GM12864 (cell line): ENCODE results near the gene SMIM1.
A peak's percentile ranks its signal among the peaks of the same experiment; 100 is the strongest.

Experiments
- DNase-seq: peaks from one replicate; pipeline ENCODE4 v3.0.0-alpha.2; 2011; ENCODE audit warnings: low read depth
- H3K4me3 ChIP-seq: 2 replicates; pipeline ENCODE4 v1.5.1; 2011; ENCODE audit warnings: mild to moderate bottlenecking, low read depth, low read length, control low read depth
- TF ChIP-seq, protein P1 (sequence below): IDR thresholded peaks from 2 replicates; pipeline ENCODE4 v1.5.1; 2011; ENCODE audit warnings: low read depth, mild to moderate bottlenecking, moderate library complexity, low read length, control low read depth, inconsistent platforms; ENCODE audit errors: missing control alignments

Gene SMIM1

GRCh38 chr1:3763351-3764125 is 9.0 kb upstream of the SMIM1 start:
- TF ChIP-seq, protein P1, sequence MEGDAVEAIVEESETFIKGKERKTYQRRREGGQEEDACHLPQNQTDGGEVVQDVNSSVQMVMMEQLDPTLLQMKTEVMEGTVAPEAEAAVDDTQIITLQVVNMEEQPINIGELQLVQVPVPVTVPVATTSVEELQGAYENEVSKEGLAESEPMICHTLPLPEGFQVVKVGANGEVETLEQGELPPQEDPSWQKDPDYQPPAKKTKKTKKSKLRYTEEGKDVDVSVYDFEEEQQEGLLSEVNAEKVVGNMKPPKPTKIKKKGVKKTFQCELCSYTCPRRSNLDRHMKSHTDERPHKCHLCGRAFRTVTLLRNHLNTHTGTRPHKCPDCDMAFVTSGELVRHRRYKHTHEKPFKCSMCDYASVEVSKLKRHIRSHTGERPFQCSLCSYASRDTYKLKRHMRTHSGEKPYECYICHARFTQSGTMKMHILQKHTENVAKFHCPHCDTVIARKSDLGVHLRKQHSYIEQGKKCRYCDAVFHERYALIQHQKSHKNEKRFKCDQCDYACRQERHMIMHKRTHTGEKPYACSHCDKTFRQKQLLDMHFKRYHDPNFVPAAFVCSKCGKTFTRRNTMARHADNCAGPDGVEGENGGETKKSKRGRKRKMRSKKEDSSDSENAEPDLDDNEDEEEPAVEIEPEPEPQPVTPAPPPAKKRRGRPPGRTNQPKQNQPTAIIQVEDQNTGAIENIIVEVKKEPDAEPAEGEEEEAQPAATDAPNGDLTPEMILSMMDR: no peak
- no peak for DNase-seq
- H3K4me3 ChIP-seq: no peak overlapping the region

DNA sequence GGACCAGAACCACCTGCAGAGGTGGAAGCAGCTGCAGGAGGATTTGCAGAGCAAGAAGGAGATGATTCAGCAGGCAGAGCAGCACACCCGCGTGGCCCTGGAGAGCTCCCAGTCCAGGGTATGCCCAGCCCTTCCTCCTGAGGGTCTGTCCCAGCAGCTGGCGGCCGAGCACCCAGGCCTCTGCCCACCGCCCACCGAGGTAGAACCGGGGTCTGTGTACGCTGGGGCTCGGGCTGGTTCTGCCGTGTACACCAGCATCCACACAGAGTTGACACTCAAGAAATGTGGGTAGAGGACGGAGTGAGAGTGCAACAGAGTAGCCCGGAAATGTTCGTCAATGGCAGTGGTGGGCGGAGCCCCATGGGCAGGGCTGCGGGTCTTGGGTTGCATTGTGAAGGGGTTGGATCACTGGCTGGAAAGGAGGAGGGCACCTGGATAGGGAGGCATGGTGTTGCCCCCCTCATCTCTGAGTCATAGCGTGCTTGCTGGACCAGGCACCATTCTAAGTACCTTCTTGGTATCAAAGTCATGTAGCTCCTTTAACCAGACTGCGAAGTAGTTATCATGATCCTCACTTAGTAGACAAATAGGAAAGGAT is 5.1 kb upstream of the SMIM1 start:
- TF ChIP-seq, protein P1: no peak
- DNase-seq: no peak
- H3K4me3 ChIP-seq: no peak overlapping the region

DNA sequence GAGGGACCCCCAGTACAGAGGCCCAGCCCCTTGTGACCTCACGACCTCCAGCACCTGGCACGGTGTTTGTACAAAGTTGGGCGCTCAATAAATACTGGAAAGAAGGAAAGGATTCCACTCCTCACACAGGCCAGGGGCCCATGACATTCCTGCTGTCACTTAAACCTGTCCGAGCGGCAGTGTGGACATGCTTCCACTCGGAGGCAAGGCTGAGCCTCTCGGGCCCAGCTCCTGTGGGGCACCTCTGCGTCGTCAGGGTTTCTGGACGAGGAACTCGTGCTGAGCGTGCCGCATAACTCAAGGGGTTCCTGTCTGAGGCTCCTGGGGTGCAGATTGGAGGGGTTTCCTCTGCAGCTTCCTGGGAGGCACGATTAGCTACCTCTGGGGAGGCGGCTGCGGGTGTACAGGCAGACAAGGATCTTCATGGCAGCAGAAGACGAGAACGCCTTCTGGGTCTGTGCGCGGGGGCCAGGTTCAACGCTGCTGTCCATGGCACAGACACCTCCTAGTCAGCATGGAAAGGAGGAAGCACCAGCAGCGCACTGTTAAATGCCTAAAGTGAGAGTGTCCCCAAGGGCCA is 3.6 kb upstream of the SMIM1 start:
- no peak for DNase-seq
- TF ChIP-seq, protein P1: no peak
- no peak overlapping the region for H3K4me3 ChIP-seq

GRCh38 chr1:3770047-3770765 is 2.3 kb upstream of the SMIM1 start:
- no peak overlapping the region for H3K4me3 ChIP-seq
- TF ChIP-seq, protein P1: no peak

GRCh38 chr1:3771108-3772026 is 1.2 kb upstream of the SMIM1 start:
- no peak for DNase-seq
- TF ChIP-seq, protein P1: no peak
- H3K4me3 ChIP-seq: peak overlapping the region; percentile 59

More at GRCh38 chr1:3770047-3770765, 2.3 kb upstream of the SMIM1 start:
- no peak for DNase-seq
